ENCODE data around the gene LYSMD2.
"Not testable (repeated sequence)": the region's sequence is repeated elsewhere in the genome, so short reads cannot be mapped to it uniquely, and the experiment has no call there.

Gene LYSMD2

DNA sequence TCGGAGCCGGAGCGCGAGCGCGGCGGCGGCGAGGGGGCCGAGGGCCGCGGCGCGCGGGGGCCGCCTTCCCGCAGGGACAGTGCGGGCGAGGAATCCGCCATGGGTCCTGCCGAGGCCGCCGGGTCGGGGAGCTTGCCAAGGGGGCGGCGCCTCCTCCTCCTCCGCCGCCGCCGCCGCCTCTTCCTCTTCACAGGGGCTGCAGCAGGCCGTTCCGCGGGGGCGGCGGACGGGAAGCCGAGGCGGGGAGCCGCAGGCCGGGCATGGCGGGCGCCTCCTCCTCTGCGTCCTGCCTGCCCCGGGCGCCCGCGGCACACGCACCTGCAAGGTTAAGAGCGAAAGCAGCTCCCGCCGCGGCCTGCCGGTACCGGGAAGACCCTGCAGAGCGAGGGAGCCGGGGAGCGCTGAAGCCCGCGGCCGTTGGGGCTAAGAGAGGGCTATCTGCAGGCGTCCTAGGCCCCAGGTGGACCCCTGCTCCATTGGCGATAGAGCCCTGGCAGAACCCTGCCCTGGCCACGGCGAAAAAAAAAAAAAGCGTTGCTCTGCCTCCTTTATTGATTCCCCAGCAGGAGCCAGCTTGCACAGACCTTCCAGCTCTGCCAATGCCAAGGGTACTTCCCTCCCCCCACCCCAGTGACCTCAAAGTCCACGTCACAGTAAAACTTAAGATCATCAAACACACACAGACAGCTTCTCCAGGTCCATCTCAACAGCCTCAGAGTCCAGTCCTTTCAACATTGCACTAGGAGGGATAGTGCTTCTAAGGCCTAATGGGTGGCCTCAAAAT is at the start of gene LYSMD2:
LYSMD2 (minus strand) TSS at position 134 of the 784 bp plus-strand sequence; CDS start at position 101, 33 bp downstream.
- DNase-seq (ENCODE audit: low read depth, low spot score): no peak

- DNase-seq (ENCODE audit: low read depth, low spot score): not testable (repeated sequence)
Measured at GRCh38 chr15:51787130-51787529, 49.7 kb upstream of the LYSMD2 start.

DNA sequence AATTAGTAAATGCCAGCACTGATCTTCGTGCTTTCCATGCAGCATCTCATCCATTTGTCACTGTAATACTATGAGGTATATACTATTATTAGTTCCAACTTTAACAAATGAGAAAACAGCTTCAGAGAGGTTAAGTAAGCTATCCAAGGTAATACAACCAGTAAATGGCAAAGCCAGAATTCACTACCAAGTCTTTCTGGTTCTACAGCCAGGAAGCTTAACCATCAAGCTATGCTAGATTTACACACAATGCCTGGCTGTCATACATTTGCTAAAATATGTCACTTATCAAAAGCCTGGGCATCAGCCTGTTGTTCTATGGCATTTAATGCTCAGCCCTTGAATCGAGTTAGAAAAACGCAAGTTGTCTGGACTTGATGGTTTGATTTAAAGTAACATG is 46.5 kb upstream of the LYSMD2 start:
- DNase-seq (ENCODE audit: low read depth, low spot score): no peak

DNA sequence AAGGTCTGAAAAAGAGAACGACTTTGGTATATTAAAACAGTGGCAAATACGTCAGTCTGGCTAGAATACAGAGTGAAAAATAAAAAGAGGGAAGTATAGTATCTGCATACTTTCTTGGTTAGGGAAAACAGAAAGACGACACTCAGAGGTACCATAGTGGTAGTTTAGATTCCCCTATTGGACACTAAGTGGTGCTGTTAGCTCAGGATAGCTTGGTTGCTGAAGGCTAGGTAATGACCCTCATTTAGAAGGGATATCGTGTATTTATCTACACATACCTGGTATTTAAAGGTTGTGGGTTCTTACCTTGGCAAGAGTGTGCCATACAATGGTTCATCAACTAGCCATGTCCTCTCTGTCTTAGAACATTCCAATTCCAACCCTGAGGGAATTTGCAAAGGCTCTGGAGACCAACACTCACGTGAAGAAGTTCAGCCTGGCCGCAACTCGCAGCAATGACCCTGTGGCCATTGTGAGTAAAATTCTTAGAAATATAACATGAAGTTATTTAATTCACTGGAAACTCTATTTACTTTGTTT is 45.0 kb upstream of the LYSMD2 start:
- DNase-seq (ENCODE audit: low read depth, low spot score): no peak

DNA sequence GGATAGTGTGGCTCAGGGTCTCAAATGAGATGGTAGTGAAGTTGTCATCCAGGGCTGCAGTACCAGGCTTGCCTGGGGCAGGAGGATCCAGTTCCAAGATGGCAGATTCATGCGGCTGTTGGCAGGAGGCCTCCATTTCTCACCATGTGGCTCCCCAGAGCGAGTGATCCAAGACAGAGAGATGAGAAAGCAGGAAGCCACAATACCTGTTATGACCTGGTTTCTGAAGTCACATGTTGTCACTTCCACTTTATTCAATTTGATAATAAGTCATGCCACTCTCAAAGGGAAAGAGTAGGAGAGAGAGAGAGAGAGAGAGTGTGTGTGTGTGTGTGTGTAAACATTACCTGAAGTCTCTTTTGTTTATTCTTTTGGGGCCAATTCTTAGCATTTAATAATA is 44.1 kb upstream of the LYSMD2 start:
- DNase-seq (ENCODE audit: low read depth, low spot score): no peak

DNA sequence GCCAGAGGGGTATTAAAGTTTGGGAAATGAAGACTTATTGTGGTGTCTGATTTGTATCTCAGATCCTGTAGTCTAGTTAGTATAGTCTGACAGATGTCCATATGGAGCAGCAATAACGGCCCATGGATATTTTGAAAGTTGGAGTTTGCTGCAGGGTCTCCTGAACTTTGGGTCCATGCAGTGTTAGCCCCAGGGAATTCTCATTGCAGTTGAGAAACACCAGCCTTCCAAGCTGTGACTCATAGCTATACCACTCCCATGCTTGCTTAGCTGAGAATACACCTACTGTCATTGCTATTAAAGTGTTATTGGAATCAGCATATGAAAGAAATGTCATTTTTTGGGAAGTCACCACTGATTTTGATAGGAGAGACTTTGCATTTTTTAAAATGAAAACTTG is 43.2 kb upstream of the LYSMD2 start:
- DNase-seq (ENCODE audit: low read depth, low spot score): no peak

GRCh38 chr15:51776952-51777569 is 39.6 kb upstream of the LYSMD2 start:
- DNase-seq (ENCODE audit: low read depth, low spot score): no peak

GRCh38 chr15:51775967-51776816 is 38.7 kb upstream of the LYSMD2 start:
- DNase-seq (ENCODE audit: low read depth, low spot score): no peak

GRCh38 chr15:51774916-51775315 is 37.5 kb upstream of the LYSMD2 start:
- DNase-seq (ENCODE audit: low read depth, low spot score): no peak

DNA sequence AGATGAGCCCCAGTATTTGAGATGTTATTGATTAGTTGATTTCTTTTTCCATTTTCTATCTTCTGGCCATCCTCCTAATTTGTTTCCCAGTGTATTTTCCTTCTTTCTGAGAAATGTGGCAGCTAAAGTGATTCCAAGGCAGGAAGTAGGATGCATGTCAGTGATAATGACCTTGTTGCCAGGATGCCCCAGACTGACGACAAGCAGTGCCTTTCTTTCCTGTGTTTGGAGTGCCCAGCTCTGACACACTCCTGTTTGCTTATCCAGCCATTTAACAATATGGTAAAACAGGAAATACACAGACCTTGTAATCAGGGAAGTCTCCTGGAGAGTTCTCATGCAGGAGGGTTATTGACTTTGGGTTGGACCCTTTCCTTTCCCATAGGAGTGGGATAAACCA is 34.3 kb upstream of the LYSMD2 start:
- DNase-seq (ENCODE audit: low read depth, low spot score): no peak

- no peak for DNase-seq (ENCODE audit: low read depth, low spot score)
Measured at GRCh38 chr15:51770902-51771301, 33.4 kb upstream of the LYSMD2 start.

DNA sequence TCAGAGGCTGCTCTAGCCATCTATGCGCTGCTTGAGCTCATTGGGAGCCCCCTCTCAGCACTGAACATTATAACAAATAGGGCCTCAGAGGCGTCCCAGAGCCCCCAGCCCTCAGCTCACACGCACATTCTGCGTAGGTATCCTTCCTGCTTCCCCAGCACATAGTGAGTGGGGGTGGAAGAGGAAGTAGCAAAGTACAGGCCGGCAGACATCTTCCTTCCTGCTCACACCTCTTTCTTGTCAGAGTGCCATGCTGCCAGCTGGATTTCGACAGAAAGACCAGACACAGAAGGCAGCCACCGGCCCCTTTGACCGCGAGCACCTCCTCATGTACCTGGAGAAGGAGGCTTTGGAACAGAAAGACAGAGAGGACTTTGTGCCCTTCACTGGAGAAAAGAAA is 30.6 kb upstream of the LYSMD2 start:
- DNase-seq (ENCODE audit: low read depth, low spot score): no peak

GRCh38 chr15:51766341-51766740 is 28.9 kb upstream of the LYSMD2 start:
- no peak for DNase-seq (ENCODE audit: low read depth, low spot score)

DNA sequence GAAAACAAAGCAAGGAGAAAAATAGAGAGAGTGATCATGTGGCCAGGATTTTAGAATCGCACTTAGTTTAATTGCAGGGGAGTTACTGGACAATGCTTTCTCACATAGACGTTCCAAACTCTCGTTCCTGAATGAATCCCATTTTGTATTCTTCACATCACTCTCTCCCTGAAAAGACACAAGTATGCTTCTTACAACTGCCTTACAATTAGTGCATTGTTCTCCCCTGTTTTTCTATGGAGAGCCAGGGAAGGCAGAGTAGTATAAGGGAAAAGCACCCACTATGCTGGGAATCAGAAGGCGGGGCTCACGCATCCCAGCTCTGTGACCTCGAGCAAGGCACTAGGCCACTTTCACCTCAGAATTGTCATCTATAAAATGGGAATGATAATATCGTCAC is 28.3 kb upstream of the LYSMD2 start:
- no peak for DNase-seq (ENCODE audit: low read depth, low spot score)

DNA sequence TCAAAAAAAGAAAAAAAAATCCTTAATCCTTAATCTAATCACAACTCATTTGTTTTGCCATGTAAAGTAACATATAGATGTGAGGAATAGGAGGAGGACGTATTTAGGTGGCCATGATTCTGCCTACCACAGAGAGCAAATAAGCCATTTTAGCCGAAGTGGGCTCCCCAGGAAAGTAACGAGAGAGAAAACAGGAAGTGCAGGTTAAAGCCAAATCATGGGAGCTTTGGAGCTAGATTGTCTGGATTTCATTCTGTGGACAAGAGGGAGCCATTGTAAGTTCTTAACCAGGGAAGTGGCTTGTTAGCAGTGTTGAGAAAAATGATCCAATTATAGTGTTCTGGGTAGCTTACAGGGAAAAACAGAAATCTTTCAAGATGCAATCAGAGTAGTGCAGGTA is 23.4 kb upstream of the LYSMD2 start:
- DNase-seq (ENCODE audit: low read depth, low spot score): no peak

DNA sequence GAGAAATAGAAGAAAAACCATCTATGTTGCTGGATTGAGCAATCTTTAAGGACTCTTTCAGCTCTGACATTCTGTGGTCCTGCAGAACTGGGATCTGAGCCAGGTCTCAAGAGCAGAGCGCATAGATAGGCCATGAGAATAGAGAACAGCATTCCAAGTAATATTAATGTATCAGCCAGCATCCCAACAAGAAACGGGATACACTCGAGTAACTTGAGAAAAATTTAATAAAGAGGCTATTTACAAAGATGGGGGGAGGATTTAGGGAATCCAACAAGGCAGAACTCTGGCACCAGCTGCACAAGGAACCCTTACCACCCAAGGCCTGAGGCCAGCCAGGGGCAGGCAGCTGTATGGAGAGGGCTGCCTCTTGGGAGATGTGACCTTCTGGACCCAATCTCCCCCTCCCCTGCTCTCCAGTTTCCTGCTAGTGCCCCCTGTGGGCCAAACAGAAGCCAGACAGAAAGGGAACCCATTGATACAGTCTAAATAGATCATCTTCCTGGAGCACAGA is 22.2 kb upstream of the LYSMD2 start:
- DNase-seq (ENCODE audit: low read depth, low spot score): peak; percentile 15

GRCh38 chr15:51758645-51759044 is 21.2 kb upstream of the LYSMD2 start:
- DNase-seq (ENCODE audit: low read depth, low spot score): no peak

GRCh38 chr15:51757450-51757849 is 20.0 kb upstream of the LYSMD2 start:
- DNase-seq (ENCODE audit: low read depth, low spot score): no peak

- DNase-seq (ENCODE audit: low read depth, low spot score): no peak
Measured at GRCh38 chr15:51756482-51756881, 19.0 kb upstream of the LYSMD2 start.

- no peak for DNase-seq (ENCODE audit: low read depth, low spot score)
Measured at GRCh38 chr15:51755790-51756189, 18.3 kb upstream of the LYSMD2 start.

DNA sequence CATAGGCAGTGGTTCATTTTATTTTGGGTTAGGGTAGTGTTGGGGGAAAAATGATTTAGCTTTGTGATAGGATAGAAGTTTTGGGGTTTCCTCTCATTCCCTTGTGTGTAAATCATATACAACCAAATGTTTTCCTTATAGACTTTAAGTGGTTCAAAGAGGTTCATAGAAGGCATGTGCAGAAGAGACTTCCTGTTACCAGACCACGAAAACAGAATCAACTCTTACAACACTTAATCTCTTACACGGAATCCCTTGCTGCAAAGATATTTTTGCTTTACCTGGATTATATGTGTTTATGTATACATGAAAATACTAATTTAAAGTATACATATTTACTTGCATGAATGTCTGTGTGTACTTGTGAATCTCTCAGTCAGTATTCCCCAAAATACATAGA is 16.8 kb upstream of the LYSMD2 start:
- no peak for DNase-seq (ENCODE audit: low read depth, low spot score)

- no peak for DNase-seq (ENCODE audit: low read depth, low spot score)
Measured at GRCh38 chr15:51752888-51753287, 15.4 kb upstream of the LYSMD2 start.
